Activated CD4-positive, alpha-beta T cell treated with anti-CD3 and anti-CD28 coated beads for 4 hours (primary cell): ENCODE measurements around the gene BRF1.
"Not testable (repeated sequence)": the region's sequence is repeated elsewhere in the genome, so short reads cannot be mapped to it uniquely, and the experiment has no call there.

Experiments
- DNase-seq, 2 donors: peaks; one replicate each; pipeline ENCODE4 v3.0.0-alpha.2; 2020

Gene BRF1

GRCh38 chr14:105287249-105288102 is 13.3 kb downstream of the BRF1 start:
- DNase-seq: no peak

- DNase-seq: no peak
Observed at GRCh38 chr14:105286759-105287144, 14.0 kb downstream of the BRF1 start.

- DNase-seq: no peak
Observed at GRCh38 chr14:105285174-105285573, 15.6 kb downstream of the BRF1 start.

- no peak for DNase-seq
Observed at GRCh38 chr14:105283899-105284298, 16.9 kb downstream of the BRF1 start.

- DNase-seq: no peak
Observed at GRCh38 chr14:105283028-105283427, 17.8 kb downstream of the BRF1 start.

GRCh38 chr14:105282098-105282725 is 18.6 kb downstream of the BRF1 start:
- DNase-seq: no peak

GRCh38 chr14:105281371-105282097 is 19.3 kb downstream of the BRF1 start:
- peak; percentile 19 to 28 for DNase-seq

- no peak for DNase-seq
Observed at GRCh38 chr14:105280525-105280924, 20.3 kb downstream of the BRF1 start.

- DNase-seq: no peak
Observed at GRCh38 chr14:105279642-105280361, 21.0 kb downstream of the BRF1 start.

GRCh38 chr14:105277448-105277847 is 23.4 kb downstream of the BRF1 start:
- DNase-seq: not testable (repeated sequence)

GRCh38 chr14:105275267-105275946 is 25.4 kb downstream of the BRF1 start:
- no peak for DNase-seq

- DNase-seq: no peak
Observed at GRCh38 chr14:105274637-105275036, 26.2 kb downstream of the BRF1 start.

GRCh38 chr14:105273062-105273461 is 27.7 kb downstream of the BRF1 start:
- DNase-seq: no peak

- DNase-seq: no peak
Observed at GRCh38 chr14:105272623-105273022, 28.2 kb downstream of the BRF1 start.

GRCh38 chr14:105271224-105271890 is 29.4 kb downstream of the BRF1 start:
- no peak for DNase-seq

- DNase-seq: no peak
Observed at GRCh38 chr14:105269405-105269804, 31.4 kb downstream of the BRF1 start.

- DNase-seq: no peak
Observed at GRCh38 chr14:105268736-105269354, 32.0 kb downstream of the BRF1 start.

- DNase-seq: no peak
Observed at GRCh38 chr14:105267820-105268548, 32.8 kb downstream of the BRF1 start.

- DNase-seq: no peak
Observed at GRCh38 chr14:105261781-105262180, 39.0 kb downstream of the BRF1 start.

GRCh38 chr14:105260959-105261358 is 39.8 kb downstream of the BRF1 start:
- no peak for DNase-seq

- no peak for DNase-seq
Observed at GRCh38 chr14:105258846-105259245, 42.0 kb downstream of the BRF1 start.
